RPMI7951 (cell line): ENCODE measurements around the gene SPPL2A. TPM values are rescaled to one million over a fixed set of nuclear protein-coding genes. Genes with fewer than 3 reads are reported as not detected.
"Not testable (repeated sequence)": the region's sequence is repeated elsewhere in the genome, so short reads cannot be mapped to it uniquely, and the experiment has no call there.

Experiments
- DNase-seq: peaks from one replicate; pipeline ENCODE4 v3.0.0-alpha.2; 2012; ENCODE audit warnings: low read depth
- total RNA-seq: library from RNA; depleted of rRNA; stranded (reverse); fragments of >200 nt; shearing (Covaris generic); gene quantifications from 2 replicates; pipeline ENCODE4 v1.2.3, GENCODE V29; 2014; rRNA removed

Gene SPPL2A, protein sequence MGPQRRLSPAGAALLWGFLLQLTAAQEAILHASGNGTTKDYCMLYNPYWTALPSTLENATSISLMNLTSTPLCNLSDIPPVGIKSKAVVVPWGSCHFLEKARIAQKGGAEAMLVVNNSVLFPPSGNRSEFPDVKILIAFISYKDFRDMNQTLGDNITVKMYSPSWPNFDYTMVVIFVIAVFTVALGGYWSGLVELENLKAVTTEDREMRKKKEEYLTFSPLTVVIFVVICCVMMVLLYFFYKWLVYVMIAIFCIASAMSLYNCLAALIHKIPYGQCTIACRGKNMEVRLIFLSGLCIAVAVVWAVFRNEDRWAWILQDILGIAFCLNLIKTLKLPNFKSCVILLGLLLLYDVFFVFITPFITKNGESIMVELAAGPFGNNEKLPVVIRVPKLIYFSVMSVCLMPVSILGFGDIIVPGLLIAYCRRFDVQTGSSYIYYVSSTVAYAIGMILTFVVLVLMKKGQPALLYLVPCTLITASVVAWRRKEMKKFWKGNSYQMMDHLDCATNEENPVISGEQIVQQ
- total RNA-seq, result 117 and 125 TPM in 2 replicates

- peak; percentile 94 for DNase-seq
Measured at GRCh38 chr15:50765195-50765967, at the start of gene SPPL2A. Gene SPPL2A, minus strand, starts transcription at chr15:50765706. Its CDS starts 173 bp downstream, at chr15:50765533.

- DNase-seq, result no peak
Measured at GRCh38 chr15:50814634-50815033, 49.1 kb upstream of the SPPL2A start.

GRCh38 chr15:50813865-50814264, 48.4 kb upstream of the SPPL2A start:
- DNase-seq, result no peak

DNA sequence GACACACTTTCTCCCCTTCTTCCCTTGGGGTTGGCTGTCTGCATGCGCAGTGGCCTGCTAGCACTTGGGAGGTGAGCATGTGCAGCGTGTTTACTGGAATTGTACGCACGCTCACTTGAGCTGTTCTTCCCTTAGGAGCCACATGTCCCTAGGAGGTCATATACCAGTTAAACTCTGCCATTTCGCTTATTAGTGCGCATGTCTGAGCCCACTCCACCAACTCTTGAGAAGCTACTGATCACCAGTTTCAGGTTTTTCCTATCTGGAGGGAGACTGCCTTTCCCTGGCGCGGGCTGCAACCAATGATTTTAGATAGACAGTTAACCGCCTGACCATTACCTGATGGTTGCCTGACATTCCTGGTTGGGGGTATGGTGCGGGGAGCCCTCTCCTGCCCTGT, 47.6 kb upstream of the SPPL2A start:
- DNase-seq, result no peak

GRCh38 chr15:50812181-50812506, 46.6 kb upstream of the SPPL2A start:
- DNase-seq, result not testable (repeated sequence)

DNA sequence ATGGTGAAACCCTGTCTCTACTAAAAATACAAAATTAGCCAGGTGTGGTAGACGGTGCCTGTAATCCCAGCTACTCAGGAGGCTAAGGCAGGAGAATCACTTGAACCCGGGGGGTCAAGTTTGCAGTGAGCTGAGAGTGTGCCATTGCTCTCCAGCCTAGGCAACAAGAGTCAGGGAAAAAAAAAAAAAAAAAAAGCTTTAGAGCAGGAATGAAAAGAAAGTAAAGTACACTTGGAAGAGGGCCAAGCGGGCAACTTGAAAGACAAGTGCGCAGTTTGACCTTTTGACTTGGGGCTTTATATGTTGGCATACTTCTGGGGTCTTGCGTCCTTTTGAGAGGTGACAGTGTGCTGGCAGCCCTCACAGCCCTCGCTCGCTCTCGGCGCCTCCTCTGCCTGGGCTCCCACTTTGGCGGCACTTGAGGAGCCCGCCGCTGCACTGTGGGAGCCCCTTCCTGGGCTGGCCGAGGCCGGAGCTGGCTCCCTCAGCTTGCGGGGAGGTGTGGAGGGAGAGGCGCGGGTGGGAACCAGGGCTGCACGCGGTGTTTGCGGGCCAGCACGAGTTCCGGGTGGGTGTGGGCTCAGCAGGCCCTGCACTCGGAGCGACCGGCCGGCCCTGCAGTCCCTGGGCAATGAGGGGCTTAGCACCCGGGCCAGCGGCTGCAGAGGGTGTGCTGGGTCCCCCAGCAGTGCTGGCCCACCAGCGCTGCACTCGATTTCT, 46.1 kb upstream of the SPPL2A start:
- DNase-seq, result not testable (repeated sequence)

DNA sequence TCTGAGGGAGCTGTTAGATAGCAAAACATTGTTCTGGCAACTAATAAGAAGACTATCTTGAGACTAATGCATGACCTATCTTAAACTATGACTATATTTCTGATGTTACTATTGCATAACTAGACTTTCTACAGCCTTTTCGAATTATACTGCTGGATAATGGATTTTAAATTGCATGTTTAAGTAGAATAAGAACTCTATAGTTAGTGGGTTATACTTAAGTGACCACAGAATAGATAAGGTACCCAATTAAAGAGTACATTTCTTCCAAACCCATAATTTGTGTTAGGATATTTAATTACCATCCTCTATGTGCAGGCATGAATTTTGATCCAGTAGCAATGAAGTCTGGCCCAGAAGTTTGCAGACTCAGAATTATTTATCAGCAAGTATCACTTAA, 44.6 kb upstream of the SPPL2A start:
- DNase-seq, result no peak

DNA sequence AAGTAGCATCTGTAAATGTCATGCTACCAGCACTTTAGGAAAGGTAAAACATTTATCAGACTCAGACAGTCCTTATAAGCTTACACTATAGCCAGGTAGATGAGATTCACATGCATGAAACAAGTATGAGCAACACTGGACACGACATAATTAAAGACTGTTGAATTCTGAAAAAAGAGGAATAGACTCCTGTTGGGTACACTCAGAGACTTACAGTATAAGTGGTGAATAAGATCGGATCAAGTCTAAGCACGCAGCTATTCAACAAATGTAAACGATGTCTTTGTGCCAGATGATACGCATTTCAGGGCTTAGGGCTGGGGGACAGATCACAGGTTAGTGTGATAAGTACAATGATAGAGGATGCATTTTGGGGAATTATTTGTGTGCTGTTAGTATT, 43.2 kb upstream of the SPPL2A start:
- DNase-seq, result no peak

DNA sequence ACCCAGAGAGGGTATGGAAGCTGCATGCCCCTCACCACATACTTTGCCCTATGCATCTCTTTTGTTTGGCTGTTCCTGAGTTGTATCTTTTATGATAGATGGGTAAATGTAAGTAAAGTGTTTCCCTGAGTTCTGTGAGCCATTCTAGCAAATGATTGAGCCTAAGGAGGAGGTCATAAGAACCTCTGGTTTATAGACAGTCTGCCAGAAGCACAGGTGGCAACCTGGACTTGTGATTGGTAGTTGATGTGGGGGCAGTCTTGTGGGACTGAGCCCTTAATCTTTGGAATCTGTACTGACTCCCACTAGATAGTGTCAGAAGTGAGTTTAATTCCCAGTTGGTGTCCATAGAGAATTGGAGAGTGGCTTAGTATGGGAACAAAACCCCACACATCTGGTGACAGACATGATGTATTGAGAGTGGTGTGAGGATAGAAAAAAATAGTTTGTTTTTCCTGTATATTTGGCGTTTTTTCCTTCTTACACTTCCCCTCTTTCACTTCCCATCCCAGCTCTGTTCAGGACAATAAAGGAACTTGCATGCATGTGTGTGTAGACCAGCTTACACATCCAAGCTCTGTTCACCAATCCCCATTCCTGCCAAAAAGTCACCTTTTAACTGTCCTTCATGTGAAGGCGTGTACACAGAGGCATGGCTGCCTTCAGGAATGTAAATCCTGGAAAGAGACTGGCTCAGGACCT, 38.1 kb upstream of the SPPL2A start:
- DNase-seq, result no peak

GRCh38 chr15:50800715-50801114, 35.2 kb upstream of the SPPL2A start:
- DNase-seq, result no peak

GRCh38 chr15:50798684-50799083, 33.2 kb upstream of the SPPL2A start:
- DNase-seq, result peak; percentile 17

DNA sequence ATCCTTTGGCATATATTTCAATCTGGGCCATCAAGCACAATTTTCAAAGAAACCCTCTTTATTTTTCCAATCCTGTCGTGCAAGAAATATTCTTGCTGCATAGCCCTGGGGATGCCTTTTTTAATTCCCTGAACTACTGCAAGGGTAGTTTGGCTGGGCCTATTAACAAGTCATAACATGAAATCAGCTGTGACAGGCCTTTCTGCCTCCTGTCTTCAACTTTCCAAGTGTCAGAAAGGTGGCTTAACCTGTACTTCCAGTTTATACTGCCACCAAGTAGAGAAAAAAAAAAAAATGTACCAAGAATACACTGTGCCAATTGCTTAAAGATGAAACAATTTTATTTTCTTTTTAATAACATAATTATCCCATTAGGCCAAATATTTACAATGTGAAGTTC, 32.4 kb upstream of the SPPL2A start:
- DNase-seq, result no peak

DNA sequence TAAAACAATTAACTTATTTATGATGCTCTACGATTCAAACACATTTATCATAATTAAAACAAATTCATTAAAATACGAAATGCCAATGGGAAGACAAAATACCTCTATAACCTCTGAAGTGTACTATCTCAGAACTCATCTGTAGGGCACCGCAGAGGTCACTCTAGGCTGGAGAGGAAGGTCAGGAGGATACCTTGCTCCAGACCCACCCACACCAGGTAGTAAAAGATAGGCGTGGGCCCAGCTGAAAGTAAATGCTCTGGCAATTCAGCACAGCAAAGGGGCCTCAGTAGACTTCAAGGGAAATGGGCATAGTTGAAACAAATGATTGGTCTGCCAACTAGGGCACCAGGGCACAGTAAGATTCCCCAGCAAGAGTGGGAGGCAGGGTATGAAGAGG, 26.0 kb upstream of the SPPL2A start:
- DNase-seq, result no peak

DNA sequence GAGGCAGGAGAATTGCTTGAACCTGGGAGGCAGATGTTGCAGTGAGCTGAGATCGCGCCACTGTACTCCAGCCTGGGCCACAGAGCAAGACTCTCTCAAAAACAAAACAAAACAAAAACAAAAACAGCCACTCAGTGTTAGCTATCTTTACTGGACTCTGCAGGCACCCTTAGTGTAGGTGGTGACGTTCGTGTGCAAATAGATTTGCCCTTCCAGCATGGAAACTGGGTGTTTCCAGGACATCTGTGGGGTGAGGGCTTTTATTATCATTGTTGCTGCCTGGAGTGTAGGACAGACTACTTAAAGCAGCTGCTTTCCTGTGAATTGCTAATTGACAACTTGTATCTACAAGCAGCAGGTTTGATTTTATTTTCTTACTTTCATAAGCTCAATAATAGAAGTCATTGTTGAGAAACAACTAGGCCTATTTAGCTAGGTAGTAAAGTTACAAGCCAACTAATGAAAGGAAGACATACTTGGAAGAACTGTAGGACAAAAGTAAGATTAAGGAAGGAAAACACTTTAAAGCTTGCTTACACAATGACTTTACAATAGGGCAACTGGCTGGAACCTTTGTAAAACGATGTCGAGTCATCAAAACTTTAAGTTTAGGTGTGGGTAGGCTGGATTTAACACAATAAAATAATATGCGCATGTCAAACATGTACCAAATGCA, 25.4 kb upstream of the SPPL2A start:
- no peak for DNase-seq

GRCh38 chr15:50786871-50787270, 21.4 kb upstream of the SPPL2A start:
- DNase-seq, result no peak

- no peak for DNase-seq
Measured at GRCh38 chr15:50786438-50786837, 20.9 kb upstream of the SPPL2A start.

DNA sequence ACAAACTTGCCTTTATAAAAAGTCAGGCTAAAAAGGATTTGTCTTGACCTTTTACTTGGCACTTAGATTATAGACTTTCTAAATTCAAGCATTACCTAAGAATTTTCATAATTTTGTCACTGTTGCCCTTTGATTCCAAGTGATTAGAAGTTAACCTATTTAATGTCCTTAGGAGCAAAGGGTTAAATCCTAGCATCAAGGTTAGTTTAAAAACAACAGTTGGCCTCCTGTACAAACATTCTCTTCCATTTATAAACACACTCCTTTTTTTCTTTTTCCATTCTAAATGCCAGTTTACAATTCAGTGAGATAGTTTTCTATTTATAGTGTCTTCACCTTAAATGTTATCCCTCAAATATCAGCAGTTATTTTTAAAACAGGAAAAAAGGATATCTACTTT, 18.4 kb upstream of the SPPL2A start:
- no peak for DNase-seq

- DNase-seq, result no peak
Measured at GRCh38 chr15:50783411-50783810, 17.9 kb upstream of the SPPL2A start.

DNA sequence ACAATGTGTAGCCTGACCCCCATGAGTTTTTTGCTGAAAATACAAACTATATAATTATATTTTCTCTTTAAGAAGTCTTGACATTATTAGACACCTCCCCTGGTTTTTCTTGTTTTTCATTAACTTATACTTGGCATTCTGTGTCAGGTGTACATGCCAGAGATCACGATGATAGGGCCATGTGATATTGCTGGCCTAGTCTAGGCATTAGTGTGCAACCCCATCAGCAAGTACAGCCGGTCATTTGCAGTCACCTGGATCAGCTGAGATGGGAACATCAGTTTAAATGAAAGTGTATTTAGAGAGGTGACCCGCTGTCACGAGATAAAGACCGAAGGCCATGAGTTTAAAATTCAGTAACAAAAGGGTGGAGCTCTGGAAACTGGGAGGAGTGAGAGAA, 12.6 kb upstream of the SPPL2A start:
- no peak for DNase-seq

DNA sequence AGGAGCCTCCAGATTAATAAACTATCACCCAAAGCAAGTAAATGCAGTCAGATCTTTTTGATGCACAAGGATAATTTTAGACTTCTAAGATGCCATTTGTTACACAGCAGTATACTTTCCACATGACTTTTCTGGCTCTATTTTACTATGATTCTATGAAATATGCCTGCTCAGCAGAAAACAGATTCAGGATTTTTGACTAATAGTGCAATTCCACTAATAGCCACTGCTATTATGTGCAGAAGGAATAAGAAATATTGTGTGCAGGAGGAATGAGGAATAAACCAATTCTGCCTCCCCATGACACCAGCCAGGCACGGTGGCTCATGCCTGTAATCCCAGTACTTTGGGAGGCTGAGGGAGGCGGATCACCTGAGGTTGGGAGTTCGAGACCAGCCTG, 11.5 kb upstream of the SPPL2A start:
- no peak for DNase-seq

DNA sequence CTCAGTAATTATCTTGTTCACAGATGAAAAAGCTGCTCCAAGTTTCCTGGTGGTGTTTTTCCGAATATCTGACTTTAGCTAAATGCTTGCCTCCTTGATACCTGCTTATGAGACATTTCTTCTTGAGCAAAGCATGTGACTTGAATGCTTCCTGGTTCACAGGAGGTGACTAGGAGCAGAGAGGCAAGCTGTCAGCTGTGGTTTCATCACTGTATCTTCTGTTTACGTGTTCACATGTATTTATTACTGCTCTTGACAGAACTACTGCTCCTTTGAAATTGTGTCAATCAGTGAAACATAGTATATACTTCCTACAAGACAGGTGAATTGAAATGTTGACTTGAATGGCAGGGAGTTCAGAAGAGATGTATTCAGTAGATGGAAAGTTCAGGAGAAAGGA, 8.9 kb upstream of the SPPL2A start:
- DNase-seq, result no peak
